ENCODE data around the gene KRT83.

KRT83 gene

GRCh38 chr12:52320784-52321400 is at the start of gene KRT83:
Gene KRT83, minus strand, starts transcription at chr12:52321398. Its CDS starts 63 bp downstream, at chr12:52321335.
- DNase-seq, result no peak

GRCh38 chr12:52369809-52370208 is 48.6 kb upstream of the KRT83 start:
- DNase-seq, result no peak

- DNase-seq, result no peak
Measured at GRCh38 chr12:52369211-52369610, 48.0 kb upstream of the KRT83 start.

- DNase-seq, result no peak
Measured at GRCh38 chr12:52368508-52368907, 47.3 kb upstream of the KRT83 start.

GRCh38 chr12:52367876-52368275 is 46.7 kb upstream of the KRT83 start:
- no peak for DNase-seq

GRCh38 chr12:52366738-52367485 is 45.7 kb upstream of the KRT83 start, which contains the start of gene KRT85:
Gene KRT85, minus strand, starts transcription at chr12:52367481. Its CDS starts 76 bp downstream, at chr12:52367405.
- no peak for DNase-seq

- DNase-seq, result no peak
Measured at GRCh38 chr12:52364901-52365489, 43.8 kb upstream of the KRT83 start.

GRCh38 chr12:52364061-52364460 is 42.9 kb upstream of the KRT83 start:
- no peak for DNase-seq

- DNase-seq, result no peak
Measured at GRCh38 chr12:52363111-52363679, 42.0 kb upstream of the KRT83 start.

- no peak for DNase-seq
Measured at GRCh38 chr12:52362118-52362726, 41.0 kb upstream of the KRT83 start.

- no peak for DNase-seq
Measured at GRCh38 chr12:52361553-52361952, 40.4 kb upstream of the KRT83 start.

- no peak for DNase-seq
Measured at GRCh38 chr12:52360663-52361271, 39.6 kb upstream of the KRT83 start.

- DNase-seq, result no peak
Measured at GRCh38 chr12:52360106-52360662, 39.0 kb upstream of the KRT83 start.

GRCh38 chr12:52359621-52360061 is 38.4 kb upstream of the KRT83 start:
- no peak for DNase-seq

- peak in 1 of 2 donors; percentile 16 for DNase-seq
Measured at GRCh38 chr12:52358575-52359350, 37.6 kb upstream of the KRT83 start.

- DNase-seq, result peak in 1 of 2 donors; percentile 1
Measured at GRCh38 chr12:52356762-52357580, 35.8 kb upstream of the KRT83 start.

- peak in 1 of 2 donors; percentile 6 for DNase-seq
Measured at GRCh38 chr12:52356031-52356761, 35.0 kb upstream of the KRT83 start.

- no peak for DNase-seq
Measured at GRCh38 chr12:52355176-52355575, 34.0 kb upstream of the KRT83 start.

GRCh38 chr12:52354200-52354599 is 33.0 kb upstream of the KRT83 start:
- DNase-seq, result no peak

GRCh38 chr12:52353766-52354165 is 32.6 kb upstream of the KRT83 start:
- DNase-seq, result no peak
